ENCODE data around the gene SPATA2.
A peak's percentile ranks its signal among the peaks of the same experiment; 100 is the strongest.

The SPATA2 gene

DNA sequence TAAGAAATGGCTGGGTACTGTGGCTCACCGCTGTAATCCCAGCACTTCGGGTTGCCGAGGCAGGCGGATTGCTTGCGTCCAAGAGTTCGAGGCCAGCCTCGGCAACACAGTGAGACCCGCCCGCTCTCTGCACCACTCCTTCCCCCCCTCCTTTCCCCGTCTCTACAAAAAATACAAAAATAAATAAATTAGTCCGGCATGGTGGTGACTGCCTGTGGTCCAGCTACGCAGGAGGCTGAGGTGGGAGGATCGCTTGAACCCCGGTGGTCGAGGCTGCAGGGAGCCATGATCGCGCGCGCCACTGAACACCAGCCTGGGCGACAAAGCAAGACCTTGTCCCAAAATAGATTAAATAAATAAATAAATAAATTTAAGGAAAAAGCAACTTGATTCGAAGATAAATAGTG, 20.4 kb upstream of the SPATA2 start:
- no peak for DNase-seq (ENCODE audit: low read depth in 2 of 2)

DNA sequence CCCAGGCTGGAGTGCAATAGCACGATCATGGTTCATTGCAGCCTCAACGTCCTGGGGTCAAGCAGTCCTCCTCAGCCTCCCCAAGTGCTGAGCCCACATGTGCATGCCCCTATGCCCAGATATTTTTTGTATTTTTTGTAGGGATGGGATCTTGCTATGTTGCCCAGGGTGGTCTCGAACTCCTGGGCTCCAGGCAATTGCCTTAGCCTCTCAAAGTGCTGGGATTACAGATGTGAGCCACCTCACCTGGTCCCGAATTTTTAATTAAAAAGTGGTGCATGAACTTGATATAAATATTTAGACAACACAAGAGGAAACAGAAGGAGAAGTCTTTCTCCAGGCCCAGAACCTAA, 13.8 kb upstream of the SPATA2 start:
- DNase-seq (ENCODE audit: low read depth in 2 of 2) = no peak

DNA sequence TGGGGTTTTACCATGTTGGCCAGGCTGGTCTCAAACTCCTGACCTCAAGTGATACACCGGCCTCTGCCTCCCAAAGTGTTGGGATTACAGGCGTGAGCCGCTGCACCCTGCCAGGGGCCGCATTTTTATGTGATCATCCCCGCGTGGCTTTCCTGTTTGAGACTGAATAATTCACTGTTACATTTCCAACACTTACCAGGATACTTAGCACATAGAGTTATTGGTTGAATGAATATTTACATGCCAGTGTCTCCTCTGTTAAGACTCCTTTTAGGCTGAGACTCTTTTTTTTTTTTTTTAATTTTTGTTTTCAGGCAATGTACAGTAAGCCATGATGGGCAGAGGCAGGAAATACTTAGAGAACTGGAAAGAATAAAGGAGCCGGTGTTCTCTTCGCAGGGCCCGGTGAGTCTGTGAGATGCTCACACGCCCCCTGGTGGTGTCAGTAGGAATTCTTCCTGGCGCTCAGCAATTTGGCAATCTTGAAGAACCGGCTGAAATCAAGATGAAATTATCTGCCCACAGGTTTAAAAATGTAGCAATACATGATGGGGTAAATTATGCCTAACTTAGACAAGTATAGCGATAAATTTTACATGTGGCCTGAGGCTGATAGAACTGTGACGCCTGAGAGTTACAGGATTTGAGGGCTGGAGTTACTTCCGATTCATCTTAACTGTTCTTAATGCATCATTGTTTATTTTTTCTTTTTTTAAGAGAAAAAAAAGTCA, 13.2 kb upstream of the SPATA2 start:
- DNase-seq (ENCODE audit: low read depth in 2 of 2) = peak; percentile 57 to 59

DNA sequence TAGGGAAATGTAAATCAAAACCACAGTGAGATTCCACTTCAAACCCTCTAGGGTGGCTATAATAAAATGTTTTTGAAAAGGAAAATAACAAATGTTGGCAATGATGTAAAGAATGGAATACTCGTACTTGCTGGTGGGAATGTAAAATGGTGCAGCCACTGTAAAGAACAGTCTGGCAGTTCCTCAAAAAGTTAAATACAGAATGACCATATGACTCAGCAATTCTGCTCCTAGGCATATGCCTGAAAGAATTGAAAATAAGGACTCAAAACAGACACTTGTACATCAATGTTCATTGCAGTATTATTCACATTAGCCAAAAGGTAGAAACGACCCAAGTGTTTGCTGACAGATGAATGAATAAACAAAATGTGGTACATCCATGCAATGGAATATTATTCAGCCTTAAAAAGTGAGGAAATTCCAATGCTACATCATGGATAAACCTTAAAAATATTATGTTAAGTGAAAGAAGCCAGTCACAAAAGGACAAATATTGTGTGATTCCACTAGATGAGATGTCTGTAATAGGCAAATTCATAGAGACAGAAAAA, 10.6 kb upstream of the SPATA2 start:
- no peak for DNase-seq (ENCODE audit: low read depth in 2 of 2)

DNA sequence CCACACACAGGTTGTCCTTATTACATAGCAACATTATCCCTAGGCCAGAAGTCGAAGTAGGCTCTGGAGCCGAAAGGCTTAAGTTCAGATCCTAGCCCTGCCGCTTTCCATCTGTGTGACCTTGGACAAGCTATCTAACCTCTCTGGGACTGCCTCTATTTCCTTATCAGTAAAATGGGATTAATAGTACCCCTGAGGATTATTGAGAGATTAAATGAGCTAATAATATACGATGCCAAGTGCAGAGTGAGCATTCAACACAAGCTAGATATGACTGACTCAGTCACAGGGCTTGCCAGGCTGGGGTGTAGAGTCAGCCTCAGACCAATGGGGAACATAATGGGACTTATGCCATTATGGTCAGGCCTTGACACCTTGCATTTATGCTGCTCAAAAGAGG, 8.9 kb upstream of the SPATA2 start:
- no peak for DNase-seq (ENCODE audit: low read depth in 2 of 2)

DNA sequence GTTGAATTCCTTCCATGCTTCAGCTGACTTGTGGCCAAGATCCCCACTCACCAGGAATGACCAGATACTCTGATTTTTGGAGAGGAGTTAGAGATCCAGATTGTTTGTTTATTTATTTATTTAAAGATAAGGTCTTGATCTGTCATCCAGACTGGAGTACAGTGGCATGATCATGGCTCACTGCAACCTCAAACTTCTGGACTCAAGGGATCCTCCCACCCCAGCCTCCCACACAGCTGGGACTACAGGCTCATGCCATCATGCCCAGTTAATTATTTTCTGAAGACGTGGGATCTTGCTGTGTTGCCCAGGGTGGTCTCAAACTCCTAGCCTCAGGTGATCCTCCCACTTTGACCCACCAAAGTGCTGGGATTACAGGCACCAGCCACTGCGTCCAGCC, 4.1 kb upstream of the SPATA2 start:
- no peak for DNase-seq (ENCODE audit: low read depth in 2 of 2)

DNA sequence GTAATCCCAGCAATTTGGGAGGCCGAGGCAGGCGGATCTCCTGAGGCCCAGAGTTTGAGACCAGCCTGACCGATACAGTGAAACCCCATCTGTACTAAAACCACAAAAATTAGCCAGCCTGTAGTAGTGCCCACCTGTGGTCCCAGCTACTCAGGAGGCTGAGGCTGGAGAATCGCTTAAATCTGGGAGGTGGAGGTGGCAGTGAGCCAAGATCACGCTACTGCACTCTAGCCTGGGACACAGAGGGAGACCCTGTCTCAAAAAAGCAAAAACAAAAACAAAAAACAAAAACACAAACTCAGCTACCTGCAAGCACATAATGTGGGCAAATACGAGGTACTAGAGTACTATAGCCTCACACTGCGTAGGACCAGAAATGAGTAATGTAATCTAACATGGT, 3.7 kb upstream of the SPATA2 start:
- DNase-seq (ENCODE audit: low read depth in 2 of 2) = no peak

DNA sequence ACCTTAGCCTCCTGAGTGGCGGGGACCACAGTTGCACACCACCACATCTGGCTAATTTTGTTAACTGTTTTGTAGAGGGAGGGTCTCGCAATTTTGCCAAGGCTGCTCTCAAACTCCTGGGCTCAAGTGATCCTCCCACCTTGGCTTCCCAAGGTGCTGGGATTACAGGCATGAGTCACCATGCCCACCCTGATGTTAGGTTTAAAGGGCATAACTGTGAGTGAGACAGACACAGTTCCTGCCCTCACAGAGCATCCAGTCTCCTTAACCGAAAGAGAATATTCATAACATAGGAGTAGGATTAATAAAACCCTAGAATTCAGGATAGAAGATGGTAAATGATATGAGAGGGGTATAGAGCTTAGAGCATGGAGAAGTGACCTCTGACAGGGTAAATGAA, 3.1 kb upstream of the SPATA2 start:
- no peak for DNase-seq (ENCODE audit: low read depth in 2 of 2)

DNA sequence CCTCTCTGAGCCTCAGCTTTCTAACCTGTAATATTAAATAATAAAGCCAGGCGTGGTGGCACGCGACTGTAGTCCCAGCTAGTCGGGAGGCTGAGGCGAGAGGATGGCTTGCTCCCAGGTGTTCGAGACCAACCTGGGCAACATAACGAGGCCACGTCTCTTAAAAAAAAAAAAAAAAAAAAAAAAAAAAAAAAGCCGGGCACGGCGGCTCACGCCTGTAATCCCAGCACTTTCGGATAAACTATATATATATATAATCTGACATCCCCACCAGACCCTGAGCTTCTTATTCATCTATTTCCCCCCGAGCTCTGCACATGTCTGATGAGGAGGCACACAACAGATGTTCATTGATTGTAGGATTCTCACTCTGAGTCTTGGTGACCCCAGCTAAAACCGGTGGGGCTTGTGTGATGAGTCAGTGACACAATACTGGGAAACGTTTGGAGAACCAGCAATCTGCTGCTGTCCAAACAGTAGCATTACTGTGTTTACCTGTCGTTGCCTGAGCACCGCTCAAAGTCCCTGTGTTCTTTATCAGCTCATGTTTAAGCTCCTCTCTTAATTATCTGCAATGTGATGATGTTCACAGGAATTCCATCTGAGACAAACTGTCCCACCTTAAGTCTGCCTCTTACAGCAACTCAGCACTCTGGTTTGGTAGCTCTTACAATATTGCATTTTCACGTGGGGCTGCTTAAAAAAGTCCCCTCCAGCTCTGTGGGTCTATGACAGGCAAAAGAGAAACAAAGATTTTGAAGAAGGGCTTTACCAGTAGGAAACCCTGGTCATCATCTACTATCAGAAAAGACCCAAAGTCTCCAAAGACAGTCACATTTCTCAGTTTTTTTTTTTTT, 1.0 kb upstream of the SPATA2 start:
- DNase-seq (ENCODE audit: low read depth in 2 of 2) = peak in 1 of 2 donors; percentile 30

DNA sequence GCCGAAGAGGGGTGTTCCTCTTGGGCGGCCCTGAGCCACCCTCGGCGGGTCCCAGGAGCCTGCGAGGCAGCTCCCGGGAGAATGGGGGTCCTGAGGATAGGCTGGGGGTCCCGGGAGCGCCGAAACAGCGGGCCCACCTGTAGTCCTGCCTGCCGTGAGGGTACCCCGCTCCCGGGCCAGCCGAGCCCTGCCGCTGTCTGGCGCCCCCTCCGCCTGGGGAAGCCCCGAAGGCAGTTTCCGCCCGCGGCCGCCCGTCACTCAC, 280 bp downstream of the SPATA2 start:
- no peak for DNase-seq (ENCODE audit: low read depth in 2 of 2)

DNA sequence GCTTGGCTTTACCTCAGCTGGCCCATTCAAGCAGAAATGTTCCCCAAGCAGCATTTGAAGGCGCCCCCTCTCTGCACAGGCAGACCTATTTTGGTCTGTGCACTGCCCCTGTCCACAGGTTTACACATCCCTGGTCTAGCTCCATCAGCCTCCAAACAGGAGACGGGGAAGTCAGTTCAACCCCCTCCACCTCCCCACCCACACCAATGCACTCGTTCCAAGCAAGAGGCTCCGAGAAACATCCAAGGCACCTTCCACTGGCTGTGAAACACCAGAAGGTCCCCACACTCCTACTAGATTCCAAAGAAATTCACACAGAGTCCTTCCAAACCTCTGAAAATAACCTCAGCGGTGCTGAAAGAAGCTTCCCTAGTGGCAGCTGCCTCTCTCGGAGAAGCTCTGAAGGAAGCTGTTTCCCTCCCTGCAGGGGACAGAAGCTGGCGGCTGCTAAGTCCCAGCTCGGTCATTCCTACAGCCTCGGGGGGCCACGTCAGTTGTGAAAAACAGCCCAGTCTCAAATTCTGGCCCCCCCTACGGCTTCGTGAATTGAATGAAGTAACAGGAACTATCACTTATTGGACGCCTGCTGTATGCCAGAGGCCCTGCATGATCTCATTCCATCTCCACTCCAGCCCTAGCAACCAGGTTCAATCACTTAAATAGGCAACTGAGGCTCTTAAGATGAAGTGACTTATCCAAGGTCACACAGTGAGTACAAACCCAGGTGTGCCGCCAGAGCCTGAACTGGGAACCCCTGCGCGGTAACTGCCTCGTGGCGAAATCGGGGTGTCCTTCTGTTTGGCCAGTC, 815 bp downstream of the SPATA2 start:
- DNase-seq (ENCODE audit: low read depth in 2 of 2) = no peak

DNA sequence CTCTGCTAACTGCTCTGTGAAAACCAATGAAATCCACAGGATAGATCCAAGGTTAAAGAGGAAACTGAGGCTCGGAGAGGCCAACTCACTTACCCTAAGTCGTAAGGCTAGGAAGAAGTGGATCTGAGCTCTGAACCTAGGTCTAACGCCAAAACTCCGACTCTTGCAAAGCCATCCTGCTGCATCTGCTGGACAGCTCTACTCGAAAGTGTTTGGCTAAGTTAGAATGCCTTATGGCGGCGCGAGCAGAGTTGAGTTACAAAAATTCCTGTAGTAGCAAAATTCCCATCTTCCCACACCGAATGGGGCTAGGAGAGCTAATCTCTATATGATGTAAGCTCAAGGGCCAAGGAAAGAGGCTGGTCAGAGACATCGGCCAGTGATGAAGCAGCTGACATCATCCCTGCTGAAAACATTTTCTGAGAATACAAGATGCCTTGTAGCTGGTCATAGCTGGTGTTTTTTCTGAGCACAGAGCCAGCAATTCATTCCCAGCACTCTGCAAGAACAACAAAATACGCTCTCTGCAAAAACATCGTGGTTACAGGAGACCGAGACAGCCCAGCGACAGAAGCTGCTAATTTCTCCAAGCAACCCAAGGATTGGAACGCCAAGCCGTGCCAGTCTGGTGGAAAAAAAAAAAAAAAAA, 1.8 kb downstream of the SPATA2 start:
- DNase-seq (ENCODE audit: low read depth in 2 of 2) = no peak

DNA sequence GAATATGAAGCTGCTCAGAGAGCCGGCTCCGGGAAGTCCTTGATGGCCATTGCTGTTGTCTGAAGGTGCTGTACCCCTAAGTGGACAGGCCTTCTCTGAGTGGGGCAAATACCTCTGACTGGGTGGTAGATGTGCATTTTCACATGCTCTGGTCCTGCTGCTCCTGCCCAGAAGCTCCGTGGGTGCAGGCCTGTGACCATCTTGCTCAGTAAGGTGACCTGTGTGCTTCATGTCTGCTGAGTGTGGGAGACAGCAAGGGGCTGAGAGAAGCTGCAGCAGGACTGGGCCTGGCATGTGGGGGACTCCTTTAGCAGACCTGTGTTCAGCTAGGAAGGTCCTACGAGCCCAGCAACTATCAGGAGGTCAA, 5.0 kb downstream of the SPATA2 start:
- no peak for DNase-seq (ENCODE audit: low read depth in 2 of 2)

DNA sequence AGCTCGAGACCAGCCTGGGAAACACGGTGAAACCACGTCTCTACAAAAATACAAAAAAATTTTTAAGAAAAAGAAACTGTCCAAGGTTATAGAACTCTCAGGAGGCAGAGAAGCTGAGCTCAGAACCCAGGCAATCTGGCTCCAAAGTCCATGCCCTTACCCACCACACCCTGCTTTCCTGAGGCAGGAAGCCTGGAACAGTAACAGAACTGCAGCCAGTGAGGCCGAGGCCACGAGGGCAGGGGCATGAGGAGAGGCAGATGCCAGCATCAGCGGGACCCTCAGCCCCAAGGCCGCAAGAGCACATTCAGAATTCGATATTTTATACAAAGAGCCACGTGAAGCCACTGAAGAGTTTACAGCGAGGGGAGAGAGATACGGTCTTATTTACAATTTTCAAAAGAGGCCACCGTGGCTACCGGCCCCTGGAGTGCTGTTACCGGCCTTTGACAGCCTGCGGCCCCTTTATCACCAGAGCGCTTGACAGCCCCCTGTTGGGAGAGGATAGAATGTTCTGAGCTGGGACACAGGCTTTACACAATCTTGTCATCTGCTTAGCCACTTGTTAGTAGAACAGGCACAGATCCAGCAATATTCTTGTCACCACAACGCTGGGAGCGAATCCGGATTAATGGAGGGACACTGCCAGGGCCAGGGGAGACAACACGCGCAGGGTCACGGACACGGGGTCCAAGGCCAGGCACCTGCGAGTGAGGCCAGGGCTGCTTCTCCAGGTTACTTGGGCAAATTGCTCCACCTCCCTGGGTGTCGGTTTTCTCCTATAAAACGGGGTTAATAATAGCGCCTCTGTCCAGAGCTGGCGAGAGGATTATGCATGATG, 5.6 kb downstream of the SPATA2 start:
- no peak for DNase-seq (ENCODE audit: low read depth in 2 of 2)

DNA sequence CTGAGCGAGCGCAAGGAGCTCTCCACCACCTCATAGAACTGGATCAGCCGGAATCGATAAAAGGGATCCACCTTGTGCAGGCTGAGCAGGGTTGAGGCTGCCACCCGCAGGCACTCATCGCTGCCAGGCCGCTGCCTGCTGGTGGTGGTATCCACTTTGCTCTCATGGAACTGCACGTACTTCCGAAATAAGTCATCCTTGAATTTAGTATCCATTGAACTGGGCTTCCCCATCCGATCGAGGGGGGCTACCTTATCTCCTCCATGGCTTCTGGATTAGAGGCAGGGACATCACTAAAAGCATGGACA, 7.1 kb downstream of the SPATA2 start:
- DNase-seq (ENCODE audit: low read depth in 2 of 2) = no peak

DNA sequence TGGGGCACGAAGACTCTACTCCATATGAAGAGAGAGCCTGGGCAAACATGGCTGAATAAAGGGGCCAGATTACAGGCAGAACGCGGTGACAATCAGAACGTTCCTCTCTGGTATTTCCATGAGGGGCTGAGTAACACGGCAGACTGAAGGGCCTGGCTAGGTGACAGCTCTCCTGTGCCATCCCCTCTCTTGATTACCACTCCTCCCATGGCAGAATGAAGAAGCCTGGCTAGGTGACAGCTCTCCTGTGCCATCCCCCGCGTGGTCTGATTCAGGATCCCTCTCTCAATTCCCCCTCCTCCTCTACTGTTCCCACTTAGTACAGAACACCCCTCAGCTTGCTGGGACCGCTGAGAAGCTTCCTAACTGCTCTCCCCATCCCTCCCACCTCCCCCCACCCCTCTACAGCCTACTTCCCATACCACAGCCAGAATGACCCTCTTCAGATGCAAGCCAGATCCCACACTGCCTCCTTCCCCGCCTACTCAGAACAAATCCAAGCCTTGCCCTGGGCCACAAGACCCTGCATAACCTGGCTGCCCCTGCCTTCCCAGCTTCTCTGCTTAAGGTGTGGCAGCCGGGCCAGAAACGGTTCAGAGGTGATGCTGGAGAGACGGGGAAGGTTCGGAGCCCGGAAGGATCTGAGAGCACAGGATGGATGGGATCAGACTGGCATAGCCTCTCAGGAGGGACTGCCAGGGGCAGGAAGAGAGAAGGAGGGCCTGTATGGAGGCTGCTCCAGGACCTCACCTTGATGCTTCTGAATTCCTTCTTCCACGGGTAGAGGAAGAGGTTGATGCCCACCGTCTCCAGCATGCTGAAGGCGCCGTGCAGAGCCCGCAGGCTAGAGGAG, 7.7 kb downstream of the SPATA2 start:
- DNase-seq (ENCODE audit: low read depth in 2 of 2) = no peak

DNA sequence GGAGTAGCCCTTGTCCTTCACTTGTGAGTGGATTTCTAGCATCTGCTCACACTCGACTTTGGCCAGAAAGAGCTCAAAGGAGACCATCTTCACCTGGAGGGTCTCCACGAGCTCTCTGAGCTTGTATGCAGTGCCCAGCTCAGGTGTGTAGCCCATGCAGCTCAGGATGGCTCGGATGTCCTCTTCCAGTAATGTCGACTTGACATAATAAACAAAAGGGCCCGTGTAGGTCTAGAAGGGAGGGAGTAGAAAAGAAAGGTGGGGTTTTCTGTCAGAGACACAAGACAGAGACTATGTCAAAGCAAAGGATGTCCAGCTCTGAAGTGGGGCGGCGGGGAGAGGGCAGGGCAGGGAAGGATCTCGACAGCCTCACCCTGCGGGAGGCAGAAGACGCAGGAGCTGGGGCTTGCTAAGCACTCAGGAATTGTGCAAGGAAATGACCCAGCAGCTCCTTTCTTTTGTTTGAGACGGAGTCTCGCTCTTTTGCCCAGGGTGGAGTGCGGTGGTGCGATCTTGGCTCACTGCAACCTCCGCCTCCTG, 8.6 kb downstream of the SPATA2 start:
- DNase-seq (ENCODE audit: low read depth in 2 of 2) = no peak

DNA sequence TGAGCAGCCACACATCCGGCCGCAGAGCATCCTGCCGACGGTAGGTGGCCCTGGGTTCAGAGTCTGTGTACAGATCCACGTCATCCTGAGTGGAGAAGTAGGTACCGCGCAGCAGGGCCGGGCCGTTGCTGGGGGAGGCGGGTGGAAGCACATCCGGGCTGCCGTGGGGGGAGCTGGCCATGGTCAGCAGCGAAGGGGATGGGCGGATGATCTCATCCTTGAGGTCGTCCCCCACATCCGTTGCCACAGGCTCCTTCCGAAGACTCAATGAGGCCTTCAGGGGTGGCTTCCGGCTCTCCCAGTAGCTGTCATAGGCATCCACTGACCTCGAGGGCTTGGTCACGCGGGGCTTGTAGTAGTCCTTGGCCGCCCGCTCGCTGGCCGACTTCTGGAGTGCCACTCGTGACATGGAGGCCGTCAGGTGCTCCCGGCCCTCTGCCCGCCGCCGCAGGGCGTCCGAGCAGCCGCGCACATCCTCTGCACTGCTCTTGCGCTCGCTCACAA, 9.2 kb downstream of the SPATA2 start:
- DNase-seq (ENCODE audit: low read depth in 2 of 2) = no peak

DNA sequence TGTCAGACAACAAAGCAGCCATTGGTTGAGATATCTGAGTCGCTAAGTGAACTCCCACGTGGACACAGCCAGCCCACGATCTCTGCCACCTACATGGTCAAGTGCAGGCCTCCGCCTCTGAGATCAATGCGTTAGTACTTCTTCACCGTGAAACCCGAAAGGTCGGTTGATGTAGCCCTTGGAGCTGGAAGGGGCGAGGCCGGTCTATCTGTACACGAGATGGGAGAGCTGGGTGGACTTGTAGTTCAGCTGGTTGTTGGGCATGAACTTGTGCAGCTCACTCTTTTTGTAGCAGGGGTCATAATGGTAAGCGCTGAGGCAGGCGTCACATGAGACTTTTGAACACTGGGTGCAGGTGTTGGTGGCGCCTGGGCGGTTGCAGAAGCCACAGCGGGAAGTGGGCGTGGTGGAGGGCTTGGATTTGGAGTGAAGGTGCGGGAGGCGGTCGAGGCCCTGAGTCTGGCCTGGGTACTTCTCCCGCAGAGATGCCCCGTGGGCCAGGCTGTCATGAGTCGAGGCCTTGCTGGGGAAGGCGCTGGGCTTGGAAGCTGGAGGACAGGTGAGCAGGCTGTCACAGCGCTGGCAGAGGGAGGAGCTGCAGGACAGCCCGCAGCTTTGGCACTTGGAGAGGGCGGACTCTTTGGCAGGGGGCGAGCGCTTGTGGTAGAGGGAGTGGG, 9.8 kb downstream of the SPATA2 start:
- no peak for DNase-seq (ENCODE audit: low read depth in 2 of 2)

Data from stimulated activated CD8-positive, alpha-beta memory T cell treated with anti-CD3 and anti-CD28 coated beads, Interleukin-15, amount 100 ng/mL, for 48 hours (primary cell).